ENCODE results near the gene ATF6.
A peak's percentile ranks its signal among the peaks of the same experiment; 100 is the strongest.

ATF6 gene

DNA sequence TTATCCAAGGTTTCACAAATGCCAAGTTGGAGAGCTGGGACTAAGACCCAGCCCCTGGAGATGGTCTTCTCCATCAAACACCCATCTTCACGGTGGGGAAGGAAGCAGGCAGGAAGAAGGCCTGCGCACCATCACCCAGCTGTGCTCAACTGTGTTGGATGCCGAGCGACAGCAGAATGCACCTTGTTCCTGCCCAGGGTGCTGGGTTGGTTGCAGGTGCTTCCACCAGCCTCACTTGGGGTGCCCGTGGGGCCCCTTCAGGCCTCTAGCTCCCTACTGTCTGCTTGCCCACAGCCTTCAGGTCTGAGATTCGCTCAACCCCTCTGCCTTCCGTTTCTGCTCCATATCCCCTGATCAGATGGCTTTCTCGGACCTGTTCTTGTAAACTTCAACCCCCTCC lies 215.0 kb downstream of the ATF6 start:
- no peak for DNase-seq

DNA sequence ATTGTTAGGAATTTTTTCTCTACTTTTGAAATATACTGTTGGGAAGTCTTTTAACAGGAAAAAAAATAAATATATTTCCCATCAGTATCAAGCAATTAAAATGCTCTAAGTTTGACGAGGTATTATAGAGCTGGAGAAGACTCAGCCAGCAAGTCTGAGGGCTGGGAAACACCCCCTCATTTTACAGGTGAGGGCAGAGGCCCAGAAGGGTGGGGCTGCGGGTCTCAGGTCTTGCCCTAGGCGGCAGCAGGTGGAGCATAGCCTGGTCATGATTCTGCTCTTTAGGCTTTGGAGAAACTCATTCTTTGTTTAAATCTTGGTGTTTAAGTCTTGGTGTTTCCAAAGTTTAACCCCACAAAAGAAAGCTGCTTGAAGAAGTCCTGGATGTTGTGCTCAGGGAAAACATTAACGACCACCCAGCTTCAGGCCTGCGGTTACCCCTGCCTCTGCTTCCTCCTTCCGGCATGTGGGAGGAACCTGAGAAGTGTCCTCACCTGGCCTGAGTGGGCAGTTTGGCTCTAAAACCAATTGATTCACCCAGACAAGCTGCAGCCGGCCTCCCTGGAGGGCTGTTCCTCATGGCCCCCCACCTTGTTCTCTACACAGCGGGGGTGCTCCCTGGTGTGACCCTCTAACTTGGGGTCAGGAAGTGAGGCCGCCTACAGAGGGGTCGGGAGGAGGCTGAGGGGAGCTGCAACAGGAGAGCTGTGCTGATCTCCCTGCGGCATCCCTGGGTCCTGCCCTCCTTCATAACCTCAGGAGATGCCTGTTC lies 215.8 kb downstream of the ATF6 start:
- DNase-seq = peak; percentile 50

DNA sequence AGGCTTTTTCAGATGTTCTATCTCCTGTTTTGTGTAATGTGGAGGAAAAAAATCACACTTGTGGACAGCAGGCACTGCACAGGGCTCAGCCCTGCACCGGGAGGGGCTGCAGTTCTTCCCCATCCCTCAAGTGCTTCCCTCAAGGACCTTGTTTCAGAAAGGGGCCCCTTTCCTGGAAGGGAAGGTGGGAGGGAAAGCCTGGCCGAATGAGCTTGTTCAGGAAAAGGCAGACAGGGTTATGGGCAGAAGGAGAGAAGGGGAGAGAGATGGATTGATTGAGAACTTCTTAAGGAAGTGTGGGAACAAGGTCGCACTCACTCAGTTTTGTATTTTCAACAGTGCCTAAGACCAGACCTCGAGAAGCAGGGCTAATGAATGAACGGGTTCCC lies 216.4 kb downstream of the ATF6 start:
- DNase-seq = peak; percentile 60

DNA sequence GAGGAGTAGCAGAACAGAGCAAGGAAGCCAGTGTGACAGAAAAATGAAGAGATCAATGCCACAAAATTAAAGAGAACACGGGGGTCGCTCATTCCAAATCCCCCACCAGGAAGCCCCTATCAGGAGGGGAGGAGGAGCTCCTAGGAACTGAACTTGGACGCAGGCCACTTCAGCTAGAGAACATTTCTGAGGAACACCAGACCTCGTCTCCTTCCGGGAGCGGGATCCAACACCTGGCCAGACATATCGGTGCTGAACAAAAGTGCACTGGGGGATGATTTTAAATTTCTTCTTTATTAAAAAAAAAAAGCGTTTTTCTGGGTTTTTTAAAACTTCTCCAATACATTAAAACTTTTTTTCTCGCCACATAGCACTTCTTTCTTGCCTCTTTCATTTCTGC lies 216.8 kb downstream of the ATF6 start:
- DNase-seq = no peak

DNA sequence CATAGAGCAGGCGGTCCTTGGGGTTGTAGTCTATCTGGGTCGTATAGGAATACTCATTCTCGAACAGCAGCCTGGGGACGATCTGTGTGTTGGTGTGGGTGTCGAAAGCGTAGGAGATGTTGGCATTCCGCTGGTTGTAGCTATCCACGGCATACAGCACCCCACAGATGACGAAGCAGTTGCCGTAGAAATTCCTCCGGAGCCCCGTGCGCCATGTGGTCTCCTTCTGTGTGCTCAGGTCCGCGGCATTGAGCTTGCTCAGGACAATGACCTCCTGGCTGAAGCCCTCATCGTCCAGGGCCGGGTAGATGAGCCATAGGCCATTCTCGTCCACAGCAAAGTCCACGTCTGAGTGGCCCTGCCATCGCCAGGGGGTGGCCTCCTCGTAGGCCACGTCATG lies 217.6 kb downstream of the ATF6 start:
- no peak for DNase-seq

DNA sequence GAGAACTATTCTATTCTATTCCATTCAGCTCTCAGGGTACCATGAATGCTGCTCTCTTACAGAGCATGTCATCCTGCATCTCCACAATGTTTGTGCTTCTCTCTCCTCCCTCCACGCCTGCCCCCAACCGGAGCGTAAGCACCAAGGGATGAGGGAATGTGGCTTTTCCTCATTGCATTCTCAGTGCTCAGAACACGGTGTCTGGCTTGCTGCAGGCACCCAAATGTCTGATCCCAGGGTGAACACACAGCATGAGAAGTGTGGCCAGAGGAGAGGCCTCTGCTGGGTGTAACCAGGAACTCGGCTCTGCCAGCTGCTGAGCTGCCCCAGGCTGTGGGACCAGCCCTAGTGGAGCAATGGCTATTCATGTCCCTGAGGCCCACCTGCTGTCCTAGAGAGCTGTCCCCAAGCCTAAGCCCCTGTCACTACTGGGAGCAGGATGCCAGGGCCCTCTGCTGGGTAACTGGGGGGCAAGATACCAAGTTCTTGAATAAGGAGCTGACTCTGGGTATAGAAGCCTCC lies 219.2 kb downstream of the ATF6 start:
- no peak for DNase-seq

DNA sequence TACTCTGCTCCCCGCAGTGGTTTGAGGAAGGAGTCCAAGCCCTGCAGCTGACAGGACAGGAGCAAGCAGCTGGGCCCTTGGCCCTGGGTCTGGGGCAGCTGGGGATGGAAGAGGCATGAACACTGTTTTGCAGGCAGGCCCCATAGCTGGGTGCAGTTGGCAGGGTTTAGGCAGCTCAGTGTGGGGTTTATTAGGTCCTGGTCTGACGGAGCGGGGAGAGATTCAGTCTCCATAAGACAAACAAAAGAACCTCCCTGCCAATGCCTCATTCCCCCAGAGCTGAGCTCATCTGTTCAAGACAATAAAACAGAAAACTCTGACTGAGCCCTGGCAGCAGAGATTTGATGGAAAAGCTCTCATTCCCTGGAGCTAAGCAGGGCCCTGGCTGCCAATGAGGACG lies 220.2 kb downstream of the ATF6 start:
- peak; percentile 90 for DNase-seq

DNA sequence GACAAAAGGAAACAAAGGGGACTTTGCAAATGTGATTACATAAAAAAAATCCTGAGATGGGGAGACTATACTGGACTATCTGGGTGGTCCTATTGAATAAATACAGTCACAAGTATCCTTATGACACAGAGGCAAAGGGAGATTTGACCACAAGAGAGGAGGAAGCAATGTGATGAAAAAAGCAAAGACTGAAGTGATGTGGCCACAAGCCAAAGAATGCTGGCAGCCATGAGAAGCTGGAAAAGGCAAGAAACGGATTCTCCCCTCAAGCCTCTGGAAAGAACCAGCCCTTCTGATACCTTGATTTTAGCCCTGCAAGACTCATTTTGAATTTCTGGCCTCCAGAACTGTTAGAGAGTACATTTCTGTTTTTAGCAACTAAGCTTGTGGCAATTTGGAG lies 221.2 kb downstream of the ATF6 start:
- peak; percentile 62 for DNase-seq

DNA sequence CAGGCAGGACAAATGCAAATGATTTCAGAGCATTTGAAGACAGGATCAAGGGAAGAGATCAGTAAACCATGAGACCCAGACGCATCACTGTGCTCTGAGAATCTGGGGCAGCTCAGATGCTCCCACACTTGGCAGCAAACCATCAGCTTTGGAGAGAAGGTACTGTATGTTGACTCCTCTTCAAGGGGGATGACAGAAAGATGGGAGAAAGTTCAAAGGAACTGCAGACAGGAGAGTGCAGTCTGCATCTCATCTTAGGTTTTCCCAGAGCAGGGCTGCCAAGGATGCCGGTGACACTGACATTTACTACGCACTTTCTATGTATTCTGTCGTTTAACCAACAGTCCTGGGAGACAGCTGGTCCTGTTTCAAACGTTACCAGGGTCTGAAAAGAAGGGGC lies 221.8 kb downstream of the ATF6 start:
- DNase-seq = no peak

DNA sequence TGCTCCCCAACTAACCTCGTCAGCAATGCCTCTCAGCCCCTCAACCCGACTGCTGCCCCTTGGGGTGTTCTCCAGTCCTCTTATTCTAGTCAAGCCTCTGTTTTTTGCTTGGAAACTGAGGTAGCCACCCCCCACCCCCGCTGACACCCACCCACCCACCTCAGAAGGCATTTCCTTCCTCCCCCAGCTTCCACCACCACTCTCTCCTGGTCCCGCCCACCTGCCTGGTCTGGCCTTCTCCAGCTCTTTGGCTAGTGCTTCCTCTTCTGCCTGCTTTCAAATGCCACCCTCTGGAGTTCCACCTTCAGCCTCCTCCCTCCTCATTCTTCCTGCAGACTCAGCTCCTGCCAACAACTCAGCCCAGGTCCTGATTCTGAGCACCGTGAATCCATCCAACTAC lies 222.3 kb downstream of the ATF6 start:
- no peak for DNase-seq

DNA sequence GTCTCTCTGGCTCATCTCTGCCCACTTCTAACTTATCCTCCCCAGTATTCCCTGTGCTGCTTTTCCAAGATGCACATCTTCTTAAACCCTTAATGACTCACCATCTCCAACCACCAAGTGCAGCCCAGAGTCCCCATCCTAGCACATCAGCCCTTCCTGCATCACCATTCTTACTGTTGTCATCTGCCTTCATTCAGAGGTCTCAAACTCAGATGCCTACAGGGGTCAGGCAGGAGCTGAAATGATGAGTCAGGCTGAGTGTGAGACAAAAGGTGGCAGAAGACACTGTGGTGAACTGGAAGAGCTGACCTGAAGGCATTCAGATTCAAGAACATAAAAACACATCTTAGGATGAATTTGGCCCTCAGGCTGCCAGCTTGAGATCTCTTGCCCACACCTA lies 223.0 kb downstream of the ATF6 start:
- no peak for DNase-seq

DNA sequence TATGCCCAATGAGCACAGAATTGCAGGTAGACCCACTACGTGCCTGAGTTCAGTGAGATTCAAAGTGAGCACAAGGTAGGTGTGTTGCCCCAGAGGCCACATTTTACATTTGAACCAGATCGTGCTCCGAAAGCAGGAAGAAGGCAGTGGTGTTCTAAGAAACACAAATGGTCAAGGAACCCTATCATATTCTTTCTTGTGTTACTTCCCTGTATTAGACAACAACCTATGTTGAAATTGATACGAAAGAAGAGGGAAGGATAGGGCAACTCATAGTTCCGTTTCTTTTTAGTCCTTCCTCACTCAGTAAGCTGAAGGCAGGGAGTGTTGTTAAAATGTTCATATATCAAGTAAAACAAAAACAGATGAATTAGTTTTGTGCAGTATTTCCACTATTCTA lies 223.7 kb downstream of the ATF6 start:
- DNase-seq = no peak

DNA sequence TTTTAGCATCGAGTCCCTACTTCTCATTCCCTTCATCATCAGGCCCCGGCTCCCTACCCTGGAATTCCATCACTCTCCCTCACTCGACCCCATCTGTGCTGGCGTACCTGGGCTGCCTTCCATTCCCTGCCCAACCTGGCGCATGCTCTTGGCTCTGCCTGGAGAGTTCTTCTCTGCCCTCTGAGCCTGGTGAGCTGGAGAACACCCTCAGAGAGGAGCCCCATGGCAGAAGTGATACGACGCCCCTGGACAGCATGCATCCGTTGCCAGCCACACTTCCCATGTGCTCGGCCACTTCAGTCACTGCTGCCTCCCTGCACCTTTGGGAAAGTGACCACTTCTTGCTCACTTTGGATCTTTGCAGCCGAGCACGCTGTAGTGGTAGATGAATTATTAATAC lies 227.5 kb downstream of the ATF6 start:
- DNase-seq = no peak

DNA sequence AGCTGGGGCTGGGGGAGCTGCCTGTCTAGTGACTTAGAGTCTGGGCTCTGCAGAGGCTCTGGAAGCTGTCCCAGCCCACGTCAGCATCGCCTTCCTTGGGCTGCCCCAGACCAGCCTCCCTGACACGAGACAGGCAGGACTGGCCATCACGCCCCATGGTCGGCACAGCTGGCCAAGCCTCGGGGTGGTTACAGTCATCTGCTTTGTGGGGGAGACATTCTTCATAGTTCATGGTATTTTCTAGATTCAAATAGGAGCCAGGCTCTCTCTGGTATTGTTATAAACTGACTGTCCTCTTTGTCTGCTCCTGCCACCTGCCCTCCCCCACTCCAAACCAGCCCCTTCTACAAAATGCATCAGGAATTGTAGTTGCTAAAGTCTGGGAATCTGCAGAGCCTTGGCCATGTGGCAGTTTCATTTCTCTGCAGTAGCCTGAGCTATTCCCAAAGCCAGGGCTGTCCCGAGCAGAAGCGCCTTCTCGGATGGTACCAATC lies 228.1 kb downstream of the ATF6 start:
- peak; percentile 75 for DNase-seq

DNA sequence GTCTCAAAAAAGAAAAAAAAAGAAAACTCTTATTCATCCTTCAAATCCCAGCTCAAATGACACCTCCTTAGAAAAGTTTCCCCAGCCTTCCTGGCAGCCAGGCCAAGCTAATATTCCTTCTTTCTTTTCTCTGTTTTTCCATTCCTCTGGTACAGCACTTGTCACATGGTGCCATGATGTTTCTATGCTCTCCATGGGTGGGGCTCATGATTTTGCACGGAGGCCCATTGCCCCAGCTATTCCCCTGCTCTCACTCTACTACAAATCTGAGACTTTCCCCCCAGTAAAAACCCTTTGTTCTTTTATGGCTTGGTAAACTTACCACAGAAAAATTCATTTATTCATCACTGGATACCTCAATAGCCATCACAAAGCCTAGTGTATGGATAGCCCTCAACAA lies 231.0 kb downstream of the ATF6 start:
- no peak for DNase-seq

DNA sequence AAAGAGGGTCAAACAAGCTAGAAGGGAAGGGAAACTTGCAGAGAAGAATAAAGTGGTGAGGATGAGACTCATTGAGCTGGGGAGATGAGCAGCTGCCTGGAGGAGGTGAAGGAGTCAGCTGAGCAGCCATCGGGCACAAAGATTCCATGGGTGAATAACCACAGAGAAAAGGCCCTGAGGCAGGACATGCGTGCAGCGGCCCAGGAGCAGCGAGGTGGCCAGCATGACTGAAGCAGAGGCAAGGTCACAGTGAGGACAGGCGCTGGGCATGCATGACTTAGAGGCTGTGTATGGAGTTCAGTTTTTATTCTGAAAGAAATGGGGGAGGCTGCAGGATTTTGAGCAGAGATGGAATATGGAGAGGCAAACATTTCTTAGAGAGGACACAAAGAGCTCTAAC lies 232.7 kb downstream of the ATF6 start:
- DNase-seq = no peak

DNA sequence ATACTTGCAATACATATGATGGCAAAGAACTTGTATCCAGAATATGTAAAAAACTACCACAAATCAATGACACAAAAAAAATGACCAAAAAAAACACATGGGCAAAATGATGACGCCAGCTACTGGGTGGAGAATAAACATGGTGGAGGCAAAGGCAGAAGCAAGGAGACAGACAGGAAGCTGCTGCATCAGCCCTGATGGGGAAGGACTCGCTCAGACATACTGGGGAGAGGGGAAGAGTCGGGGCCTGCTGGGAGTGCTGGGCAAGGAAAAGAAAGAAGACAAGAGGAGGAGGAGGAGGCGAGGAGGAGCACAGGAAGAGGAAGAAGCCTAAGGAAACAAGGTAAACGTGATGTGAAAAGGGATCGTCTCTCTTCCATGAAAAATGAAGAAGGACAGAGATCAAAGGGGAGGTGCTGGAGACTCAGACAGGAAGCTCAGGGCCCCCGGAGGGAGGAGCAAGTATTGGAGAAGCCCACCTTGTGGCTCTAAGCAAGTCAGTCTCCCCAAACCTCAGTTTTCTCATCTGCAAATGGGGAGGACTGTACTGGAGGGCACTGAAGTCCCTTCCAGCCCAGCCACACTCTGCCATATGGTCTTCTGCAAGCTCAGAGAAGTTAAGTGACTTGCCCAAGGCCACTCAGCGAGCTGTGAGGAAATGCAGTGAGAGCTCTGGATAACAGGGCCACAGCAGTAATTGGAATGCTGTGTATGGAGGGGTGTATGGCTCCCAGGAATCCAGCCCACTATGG lies 233.4 kb downstream of the ATF6 start:
- no peak for DNase-seq

DNA sequence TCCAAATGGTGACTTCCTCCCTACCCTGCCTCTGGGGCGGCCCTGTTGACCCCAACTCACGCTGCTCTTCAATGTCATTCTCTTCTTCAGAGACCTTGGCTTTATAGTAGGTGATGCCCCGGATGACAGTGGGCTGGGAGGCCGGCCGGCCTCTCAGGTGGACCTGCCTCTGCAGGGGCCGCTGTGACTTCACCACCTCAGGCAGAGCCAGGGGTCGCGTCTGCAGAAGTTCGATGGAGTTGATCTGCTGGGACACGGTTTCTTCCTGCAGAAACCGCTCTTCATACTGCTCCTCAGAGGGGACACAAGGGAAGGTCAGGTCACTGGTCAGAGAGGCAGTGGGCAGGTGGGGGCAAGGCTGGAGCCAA lies 233.9 kb downstream of the ATF6 start:
- no peak for DNase-seq

DNA sequence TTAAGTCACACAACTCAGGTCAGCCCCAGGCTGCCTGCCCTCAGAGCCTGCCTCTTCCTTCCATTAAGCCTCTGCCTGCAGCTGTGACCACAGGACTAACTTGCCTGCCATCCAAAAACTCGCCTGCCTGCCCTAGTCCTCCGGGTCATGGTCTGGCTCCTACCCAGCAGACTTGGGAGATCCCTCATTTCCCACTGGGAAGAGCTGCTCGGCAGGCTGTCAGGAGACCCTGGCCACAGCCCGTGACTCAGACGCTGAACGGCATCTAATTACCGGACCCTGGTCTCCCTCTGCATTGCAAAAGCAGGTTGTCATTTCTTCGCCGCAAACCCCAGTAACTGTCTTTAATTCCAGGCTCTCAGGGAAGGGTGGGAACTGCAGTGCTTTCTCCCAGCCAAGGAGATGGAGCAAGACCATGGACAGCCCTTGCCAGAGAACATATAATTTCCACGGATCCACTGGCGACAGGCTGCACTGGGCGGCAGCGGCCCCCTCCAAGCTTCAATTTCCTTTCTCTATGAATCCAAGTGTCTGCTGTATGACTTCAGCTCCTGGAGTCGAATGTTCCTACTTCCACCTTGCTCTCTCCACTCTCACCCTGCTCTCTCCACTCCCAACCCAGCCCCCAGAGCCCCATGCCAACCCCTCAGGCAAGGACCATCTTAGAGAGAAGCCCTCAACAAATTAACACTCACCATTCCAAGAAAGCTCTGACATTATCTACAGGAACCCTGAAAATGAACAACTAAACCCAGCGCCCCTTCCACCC lies 237.1 kb downstream of the ATF6 start:
- peak; percentile 88 for DNase-seq

DNA sequence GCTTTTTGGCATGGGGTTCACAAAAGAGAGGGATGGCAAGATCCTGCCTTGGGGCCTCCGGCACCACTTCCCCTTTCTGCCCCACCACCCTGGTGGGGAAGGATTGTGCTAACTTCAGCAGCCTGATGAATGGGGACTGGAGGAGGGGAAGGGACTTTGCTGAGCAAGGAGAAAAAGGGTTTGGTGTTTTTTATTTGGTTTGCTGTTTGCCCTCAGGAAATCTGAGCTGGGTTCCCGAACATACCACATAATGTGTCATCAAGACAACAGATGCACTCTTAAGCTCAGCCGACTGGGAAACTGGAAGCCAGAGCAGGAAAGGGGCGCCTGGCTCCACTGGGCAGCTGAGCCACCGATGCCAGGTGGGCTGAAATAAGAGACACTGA lies 237.7 kb downstream of the ATF6 start:
- peak; percentile 64 for DNase-seq

DNA sequence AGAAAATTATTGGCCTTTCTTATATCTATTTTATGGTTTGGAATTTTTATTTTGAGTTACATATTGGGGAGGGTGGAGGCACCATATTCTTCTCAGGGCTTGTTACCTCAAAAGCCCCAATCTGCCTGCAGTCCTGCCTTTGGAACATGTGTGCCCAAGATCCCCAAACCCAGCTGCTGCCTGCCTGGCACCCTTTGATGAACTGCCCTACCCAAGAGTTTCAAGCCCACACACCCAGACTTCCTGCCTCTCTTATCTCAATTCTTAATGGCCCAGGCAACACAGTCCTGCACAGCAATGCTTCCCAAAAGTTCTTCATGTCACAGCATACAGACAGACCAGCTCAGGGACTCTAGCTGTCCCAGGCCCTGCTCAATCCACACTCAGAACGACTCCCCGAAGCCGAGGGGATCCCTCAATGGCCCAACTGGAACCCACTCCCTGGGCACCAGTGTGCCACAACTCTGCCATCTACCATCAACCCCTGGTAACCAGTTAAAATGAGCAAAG lies 238.4 kb downstream of the ATF6 start:
- no peak for DNase-seq

DNA sequence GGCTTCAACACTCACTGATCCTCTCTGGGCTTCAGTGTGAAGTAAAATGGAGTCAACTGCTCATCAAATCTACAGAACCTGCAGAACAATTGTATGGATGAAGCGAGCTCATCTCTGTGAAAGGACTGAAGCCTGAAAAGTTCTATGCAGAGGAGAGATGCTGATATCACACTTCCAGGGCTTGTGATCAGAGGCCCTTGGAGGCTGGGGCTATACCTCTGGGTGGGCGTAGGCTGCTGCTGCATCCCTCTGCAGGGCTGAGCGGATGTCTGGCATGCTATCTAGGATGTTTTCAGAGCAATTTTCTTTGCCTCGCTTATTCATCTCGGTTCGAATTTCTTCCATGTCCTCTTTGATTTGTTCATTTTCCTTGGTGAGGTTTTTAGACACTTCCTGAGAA lies 240.0 kb downstream of the ATF6 start:
- DNase-seq = no peak

DNA sequence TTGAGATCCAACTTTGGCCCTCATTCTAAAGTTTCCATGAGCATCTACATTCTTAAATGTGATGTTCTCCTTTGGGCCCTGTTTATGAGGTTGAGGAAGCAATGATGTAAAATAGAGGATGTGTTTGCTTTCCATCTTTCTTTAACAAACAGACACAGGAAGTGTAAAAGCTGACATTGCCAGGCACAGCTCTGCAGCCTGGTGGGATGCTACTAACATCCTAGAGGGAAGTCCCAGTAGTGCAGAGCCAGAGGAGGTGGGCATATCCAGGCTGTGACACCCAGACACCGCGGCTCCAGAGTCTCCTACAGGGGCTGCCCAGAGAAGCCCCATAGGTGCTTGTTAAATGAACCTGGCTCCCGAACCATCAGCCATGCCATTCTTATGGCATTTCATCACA lies 241.3 kb downstream of the ATF6 start:
- no peak for DNase-seq

Measured in right hindlimb (tissue), 1 donor.